Right ventricle myocardium superior (tissue), 1 donor: ENCODE measurements around the gene CD200R1. TPM values are rescaled to one million over a fixed set of nuclear protein-coding genes. Genes with fewer than 3 reads are reported as not detected.
"Not testable (repeated sequence)": the region's sequence is repeated elsewhere in the genome, so short reads cannot be mapped to it uniquely, and the experiment has no call there.

Source experiments
- ATAC-seq: fragments of 200-7000 bp; cut with Tn5 transposase; one replicate; pipeline ENCODE4 v1.9.1; 2020; ENCODE audit warnings: mild to moderate bottlenecking; ENCODE audit not compliant: poor library complexity
- DNase-seq: peaks from one replicate; pipeline ENCODE4 v3.0.0-alpha.2; 2020
- intact Hi-C: fragments of 100-400 bp; cut with DNase I; formaldehyde crosslinking; loops from one replicate; pipeline ENCODE4 v1.11.2; 2022
- total RNA-seq: library from RNA; stranded (reverse); fragmentation: NEBNext Ultra II Directional; extraction: Animal tissue kit (Norgen Biotek cat#: 25700); gene quantifications from one replicate; pipeline ENCODE4 v1.2.1, GENCODE V29; 2021
- donor health status: DM: no; HTN: yes; CAD: no; lungs with severe emphysema.

CD200R1 gene
- total RNA-seq, 1 donor from 2014 or later = 0.75 TPM

- intact Hi-C loops = no loop called here
- no peak for ATAC-seq
- no peak for DNase-seq
Observed at GRCh38 chr3:112925560-112925959, 49.3 kb downstream of the CD200R1 start.

GRCh38 chr3:112919541-112919940, 55.4 kb downstream of the CD200R1 start:
- intact Hi-C loops, DNase-seq, ATAC-seq: not testable (repeated sequence)

- no peak for ATAC-seq
- DNase-seq = no peak
- intact Hi-C loops = no loop called here
Observed at GRCh38 chr3:112908252-112908651, 66.7 kb downstream of the CD200R1 start.

- ATAC-seq (no peak), DNase-seq (no peak)
- intact Hi-C loops = no loop called here
Observed at GRCh38 chr3:112904786-112905185, 70.1 kb downstream of the CD200R1 start.

DNA sequence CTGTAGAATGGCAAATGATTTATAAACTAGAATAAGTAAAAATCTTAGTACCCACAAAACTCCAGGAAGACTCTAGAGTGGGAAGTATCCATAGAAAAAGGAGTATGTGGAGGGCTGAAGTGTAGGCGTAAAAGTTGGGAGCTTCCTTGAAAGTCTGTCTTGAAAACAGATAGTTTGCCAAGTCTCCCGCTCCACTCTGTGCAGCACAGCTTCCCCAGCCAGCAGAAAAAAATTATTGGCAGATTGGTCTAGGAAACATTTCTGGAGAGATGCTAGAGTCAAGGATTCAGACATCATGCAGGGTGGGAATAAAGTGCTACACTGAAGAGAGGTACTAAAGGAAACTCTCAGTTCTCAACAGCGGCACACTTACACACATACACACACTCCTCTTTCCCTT, 74.8 kb downstream of the CD200R1 start:
- ATAC-seq (no peak), DNase-seq (no peak)
- intact Hi-C loops = no loop called here

DNA sequence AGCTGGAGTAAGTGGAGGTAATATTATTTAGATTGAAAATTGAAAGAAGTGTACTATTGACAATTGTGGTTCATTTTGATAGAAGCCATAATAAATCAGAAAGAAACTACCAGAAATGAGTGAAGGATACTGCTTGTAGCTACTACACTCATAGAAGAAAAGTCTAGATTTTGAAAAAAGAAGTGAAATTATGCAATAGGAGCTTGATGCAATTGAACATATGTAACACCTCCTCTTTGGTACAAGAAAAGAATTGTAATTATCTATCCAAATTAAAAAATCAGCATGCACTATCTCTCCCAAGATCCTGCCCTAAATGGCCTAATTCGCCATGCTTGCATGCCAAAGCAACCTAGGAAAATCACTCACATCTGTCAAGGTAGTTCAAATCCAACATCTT, 77.1 kb downstream of the CD200R1 start:
- DNase-seq = no peak
- no peak for ATAC-seq
- intact Hi-C loops = no loop called here

DNA sequence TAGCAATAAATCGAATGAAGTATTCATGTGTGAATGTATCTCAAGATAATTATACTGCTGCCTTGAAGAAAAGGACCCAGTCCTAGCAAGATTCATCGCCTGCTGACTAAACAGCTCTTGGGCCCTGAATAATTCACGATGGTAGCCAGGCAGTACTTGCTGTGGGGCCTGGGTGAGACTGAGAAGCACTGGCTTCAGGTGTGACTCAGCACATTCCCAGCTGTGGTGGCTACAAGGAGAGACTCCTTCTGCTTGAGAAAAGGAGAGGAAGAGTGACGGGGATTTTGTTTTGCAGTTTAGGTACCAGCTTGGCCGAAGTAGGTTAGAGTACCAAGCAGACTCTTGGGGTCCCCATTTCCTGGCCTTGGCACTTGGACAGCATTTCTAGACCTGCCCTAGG, 80.6 kb downstream of the CD200R1 start:
- intact Hi-C loops = no loop called here
- DNase-seq = no peak
- ATAC-seq = no peak

- ATAC-seq (no peak), DNase-seq (no peak)
- intact Hi-C loops = no loop called here
Observed at GRCh38 chr3:112889357-112889756, 85.5 kb downstream of the CD200R1 start.

DNA sequence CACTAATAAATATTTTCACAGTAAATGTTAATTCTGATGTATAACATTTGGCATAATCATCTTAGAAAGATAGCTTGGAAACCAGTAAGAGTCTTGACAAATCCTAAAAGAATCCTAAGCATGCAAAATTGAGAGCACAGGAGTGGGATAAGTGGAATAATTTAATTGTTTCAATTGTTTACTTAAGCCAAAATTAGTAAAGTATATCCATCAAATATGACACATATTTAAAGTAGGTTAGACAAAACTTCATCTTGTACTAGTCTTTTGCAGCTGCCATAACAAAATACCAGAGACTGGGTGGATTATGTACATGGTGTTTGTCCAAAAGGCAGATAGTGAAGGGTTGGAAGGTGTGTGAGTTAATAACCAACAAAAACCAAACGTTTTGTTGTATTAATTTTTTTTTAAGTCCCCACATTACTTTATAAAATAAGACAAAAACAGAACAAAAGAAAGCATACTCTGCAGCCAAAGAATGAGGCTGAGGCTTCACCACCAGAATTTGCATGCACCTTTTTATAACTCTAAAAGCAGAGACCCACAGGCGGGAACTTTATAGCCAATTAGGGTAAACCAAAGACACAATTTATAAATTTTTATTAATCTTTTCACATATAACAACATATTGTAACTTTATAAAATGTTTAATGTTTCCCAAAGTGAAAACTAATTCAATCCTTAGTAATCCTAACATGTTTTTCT, 86.4 kb downstream of the CD200R1 start:
- DNase-seq = no peak
- intact Hi-C loops = no loop called here
- no peak for ATAC-seq

- DNase-seq = no peak
- intact Hi-C loops = no loop called here
- no peak for ATAC-seq
Observed at GRCh38 chr3:112884678-112885290, 90.1 kb downstream of the CD200R1 start.

GRCh38 chr3:112881891-112882290, 93.0 kb downstream of the CD200R1 start:
- no peak for DNase-seq
- intact Hi-C loops = no loop called here

GRCh38 chr3:112875561-112875960, 99.3 kb downstream of the CD200R1 start:
- ATAC-seq (no peak), DNase-seq (no peak)
- intact Hi-C loops = no loop called here

More at GRCh38 chr3:112881891-112882290, 93.0 kb downstream of the CD200R1 start:
- no peak for ATAC-seq

- no peak for DNase-seq
- ATAC-seq = no peak
- intact Hi-C loops = no loop called here
Observed at GRCh38 chr3:112874725-112875124, 100.2 kb downstream of the CD200R1 start.

- ATAC-seq (no peak), DNase-seq (no peak)
- intact Hi-C loops = no loop called here
Observed at GRCh38 chr3:112873632-112874031, 101.3 kb downstream of the CD200R1 start.

GRCh38 chr3:112871735-112872134, 103.2 kb downstream of the CD200R1 start:
- no peak for DNase-seq
- intact Hi-C loops = no loop called here
- no peak for ATAC-seq

Other genes with a start within 250 kb of the CD200R1 start
- gene CD200R1L, start 128.2 kb downstream of the CD200R1 start, total RNA-seq = not detected
- gene GTPBP8, start 15.9 kb upstream of the CD200R1 start, total RNA-seq = 28.4 TPM
- gene BOC, start 236.5 kb upstream of the CD200R1 start, total RNA-seq = 7.4 TPM